GM12878 (cell line): Measurements from ENCODE around the gene DPYSL4. TPM values are rescaled to one million over a fixed set of nuclear protein-coding genes. Genes with fewer than 3 reads are reported as not detected.

Source experiments
- ATAC-seq: fragments of 200-7000 bp; cut with Tn5 transposase; 3 replicates; pipeline ENCODE4 v1.9.1; 2020; ENCODE audit warnings: mild to moderate bottlenecking, moderate library complexity
- BruUV-seq: library from RNA; stranded (reverse); fragments of 400-500 nt; replicated peaks from 2 replicates; lab custom pipeline; 2021; lab: Mats Ljungman, UMichigan
- CTCF ChIA-PET: fragments of 300-600 bp; sonication (Branson Sonifier 250); formaldehyde crosslinking; extraction: SDS; loops from one replicate; lab custom pipeline; 2021; ENCODE audit warnings: inconsistent platforms; lab: Yijun Ruan, JAX
- POLR2A ChIA-PET: fragments of 350-600 bp; formaldehyde crosslinking; extraction: SDS; loops from one replicate; lab custom pipeline; 2021; ENCODE audit warnings: inconsistent platforms; lab: Charles Lee
- RAD21 ChIA-PET: fragments of 300-600 bp; sonication (Branson Sonifier 250); formaldehyde crosslinking; loops from one replicate; lab custom pipeline; 2023; ENCODE audit warnings: antibody characterized with exemption; ENCODE audit not compliant: unreplicated experiment; lab: Charles Lee
- SMC1A ChIA-PET: fragments of 300-600 bp; sonication (Branson Sonifier 250); formaldehyde crosslinking; loops from one replicate; lab custom pipeline; 2023; ENCODE audit not compliant: unreplicated experiment, uncharacterized antibody; lab: Charles Lee
- DNase-seq: peaks from one replicate; pipeline ENCODE4 v3.0.0-alpha.2; 2011; ENCODE audit warnings: low read depth, low spot score
- FAIRE-seq: peaks from 3 replicates; lab custom pipeline; 2011; peaks lifted over from hg19 to GRCh38; lab: Jason Lieb, UNC
- H2AFZ ChIP-seq: 2 replicates; pipeline ENCODE4 v1.6.0; 2011; ENCODE audit warnings: low read depth, low read length, control low read depth; ENCODE audit not compliant: control insufficient read depth
- H3K27ac ChIP-seq: 2 replicates; pipeline ENCODE4 v1.5.1; 2011; ENCODE audit warnings: control low read depth; ENCODE audit not compliant: control insufficient read depth, insufficient read depth
- H3K27me3 ChIP-seq, 2 experiments: replicated peaks in 1 of 2; 2 replicates each; pipeline versions ENCODE4 v1.6.0 to v1.6.1; 2011; ENCODE audit warnings: low read length in 1 of 2; ENCODE audit not compliant: control insufficient read depth in 2 of 2, insufficient read depth in 2 of 2
- H3K36me3 ChIP-seq, 2 experiments: 2 replicates each; pipeline ENCODE4 v1.5.1; 2011; ENCODE audit warnings: low read length in 1 of 2; ENCODE audit not compliant: control insufficient read depth in 2 of 2, insufficient read depth in 2 of 2
- H3K4me1 ChIP-seq: 2 replicates; pipeline ENCODE4 v1.6.1; 2011; ENCODE audit warnings: mild to moderate bottlenecking, low read length, moderate library complexity, mixed read lengths; ENCODE audit not compliant: control insufficient read depth, insufficient read depth
- H3K4me2 ChIP-seq: 2 replicates; pipeline ENCODE4 v1.6.0; 2011; ENCODE audit warnings: control low read depth; ENCODE audit not compliant: control insufficient read depth, insufficient read depth
- H3K4me3 ChIP-seq: fragments of 200-600 bp; sonication (generic); 2 replicates; pipeline ENCODE4 v1.5.1; 2016
- H3K79me2 ChIP-seq: 2 replicates; pipeline ENCODE4 v1.6.0; 2011; ENCODE audit warnings: low read length; ENCODE audit not compliant: control insufficient read depth, insufficient read depth
- H3K9ac ChIP-seq: 2 replicates; pipeline ENCODE4 v1.8.0; 2011; ENCODE audit warnings: low read length, control low read depth, mixed read lengths; ENCODE audit not compliant: control insufficient read depth, insufficient read depth
- H3K9me3 ChIP-seq: replicated peaks from 3 replicates; pipeline ENCODE4 v1.5.1; 2011; ENCODE audit warnings: mild to moderate bottlenecking, low read length; ENCODE audit not compliant: control insufficient read depth, insufficient read depth
- H4K20me1 ChIP-seq: 2 replicates; pipeline ENCODE4 v1.6.0; 2011; ENCODE audit not compliant: control insufficient read depth, insufficient read depth
- EP300 ChIP-seq, 2 experiments: fragments of 150-350 bp in 1 of 2; IDR thresholded peaks; 2 replicates each; pipeline ENCODE4 v1.6.1; 2011 to 2012; ENCODE audit warnings: low read depth in 2 of 2, low read length in 2 of 2, borderline replicate concordance in 1 of 2, improper control_type of control experiment in 1 of 2, inconsistent platforms in 1 of 2; ENCODE audit not compliant: control insufficient read depth in 1 of 2
- EZH2 ChIP-seq: IDR thresholded peaks from 2 replicates; pipeline ENCODE4 v1.6.1; 2012; ENCODE audit warnings: low read depth, mild to moderate bottlenecking, control low read depth, inconsistent platforms, low read length, borderline replicate concordance; ENCODE audit not compliant: control insufficient read depth
- GATAD2B ChIP-seq: fragments of 450-650 bp; conservative IDR thresholded peaks from 2 replicates; pipeline ENCODE4 v1.6.1; 2017; ENCODE audit warnings: low read depth, mild to moderate bottlenecking, moderate library complexity
- HCFC1 ChIP-seq: fragments of 150-350 bp; IDR thresholded peaks from 2 replicates; pipeline ENCODE4 v1.6.1; 2014; ENCODE audit warnings: low read length
- NFXL1 ChIP-seq: fragments of 450-650 bp; IDR thresholded peaks from 2 replicates; pipeline ENCODE4 v1.6.1; 2017; ENCODE audit warnings: antibody characterized with exemption, mild to moderate bottlenecking, borderline replicate concordance
- PAX8 ChIP-seq: fragments of 450-650 bp; IDR thresholded peaks from 2 replicates; pipeline ENCODE4 v1.6.1; 2017; ENCODE audit warnings: mild to moderate bottlenecking, moderate library complexity
- RB1 ChIP-seq: fragments of 450-650 bp; formaldehyde crosslinking; IDR thresholded peaks from 2 replicates; pipeline ENCODE4 v1.6.1; 2017; ENCODE audit warnings: mild to moderate bottlenecking, borderline replicate concordance
- RFX5 ChIP-seq: IDR thresholded peaks from 2 replicates; pipeline ENCODE4 v1.6.1; 2011; ENCODE audit warnings: low read depth, low read length, improper control_type of control experiment
- ZBTB33 ChIP-seq: fragments of 450-650 bp; IDR thresholded peaks from 2 replicates; pipeline ENCODE4 v1.6.1; 2017; ENCODE audit warnings: mild to moderate bottlenecking
- ZNF687 ChIP-seq: fragments of 450-650 bp; IDR thresholded peaks from 2 replicates; pipeline ENCODE4 v1.6.1; 2017; ENCODE audit warnings: mild to moderate bottlenecking, moderate library complexity
- WGBS: methylation state at CpG from one replicate; pipeline ENCODE4 v1.1.6; 2016; ENCODE audit warnings: low lambda C conversion rate; ENCODE audit not compliant: insufficient replicate concordance, insufficient coverage; ENCODE audit errors: missing lambda C conversion rate; 5-methylcytosine and 5-hydroxymethylcytosine counted together
- in situ Hi-C: fragments of 300-500 bp; cut with MboI; formaldehyde crosslinking; loops from 9 replicates; pipeline ENCODE4 v1.14.3; 2018; ENCODE audit warnings: mixed read lengths
- intact Hi-C: fragments of 100-400 bp; cut with micrococcal nuclease; formaldehyde crosslinking; loops from one replicate; pipeline ENCODE4 v1.14.2; 2022; ENCODE audit not compliant: unreplicated experiment
- polyA plus RNA-seq, 11 experiments: library from polyadenylated mRNA; depleted of rRNA in 4 of 11; unstranded in 6 of 11; stranded (reverse) in 5 of 11; fragments of >200 nt; fragmentation: Nextera tagmentation in 4 of 11; fragmentation: Illumina TruSeq in 1 of 11; extraction: Ambion mirVana in 4 of 11; extraction: Trizol in 1 of 11; gene quantifications; 1 replicate in 1 of 11; 2 replicates in 10 of 11; pipeline versions ENCODE4 v1.2.1 to v1.2.3, GENCODE V29; 2011 to 2016; ENCODE audit warnings: inconsistent platforms in 2 of 11, missing spikeins in 2 of 11, low read depth in 1 of 11
- total RNA-seq, 4 experiments: library from RNA; depleted of rRNA in 3 of 4; stranded (reverse); fragments of >200 nt in 3 of 4; fragmentation: Illumina TruSeq in 1 of 4; extraction: Trizol in 1 of 4; gene quantifications; 2 replicates each; pipeline versions ENCODE4 v1.2.1 to v1.2.3, GENCODE V29; 2013 to 2021

The DPYSL4 gene
- total and polyA plus RNA-seq, 10 of the 15 experiments (the other 5 are each of a cell fraction or from before 2014, with no cell fraction given), result 0.10 to 0.21 TPM; not detected in 8

GRCh38 chr10:132238371-132239125, 51.8 kb downstream of the DPYSL4 start:
- no peak overlapping the region for H3K9ac ChIP-seq

More at GRCh38 chr10:132238371-132239125, 51.8 kb downstream of the DPYSL4 start:
- intact Hi-C loops, result no loop called here
- Histone ChIP-seq H3K36me3 (no peaks in the 10 kb centered on the region), H4K20me1 (no peaks in the 10 kb centered on the region)
- POLR2A ChIA-PET, result no interaction called here
- no peak for TF ChIP-seq EP300 (IDR thresholded peaks at IDR 0.05; ENCODE audit: borderline replicate concordance in 1 of 2, control insufficient read depth in 1 of 2, low read depth in 2 of 2, low read length in 2 of 2)
- TF ChIP-seq GATAD2B, result no peak
- TF ChIP-seq ZNF687, result no peak
- TF ChIP-seq HCFC1, result no peak
- TF ChIP-seq ZBTB33, result no peak
- no peak for TF ChIP-seq NFXL1
- TF ChIP-seq EZH2, result no peak
- TF ChIP-seq PAX8, result no peak
- TF ChIP-seq RFX5, result no peak
- TF ChIP-seq RB1, result no peak
- TF ChIP-seq, all 136 proteins: peak for 0
- ChIA-PET SMC1A (no interaction called here), RAD21 (no interaction called here), CTCF (no interaction called here)
- DNase-seq, result no peak
- in situ Hi-C loops, result no loop called here
- H3K4me3 ChIP-seq, result no peak overlapping the region
- no TSS peak for BruUV-seq
- 42% methylated on average over 17 of the region's 17 CpGs for WGBS
- no peaks in the 10 kb centered on the region for H3K79me2 ChIP-seq
- H3K4me2 ChIP-seq, result no peak overlapping the region
- H3K27ac ChIP-seq, result no peak overlapping the region
- no peak for ATAC-seq
- no peaks in the 10 kb centered on the region for H3K9me3 ChIP-seq
- no peak for FAIRE-seq
- no peak overlapping the region for H2AFZ ChIP-seq
- H3K4me1 ChIP-seq, result no peaks in the 10 kb centered on the region
- H3K27me3 ChIP-seq, result no peaks in the 10 kb centered on the region
